ENCODE measurements around the gene ZFP64. TPM values are rescaled to one million over a fixed set of nuclear protein-coding genes. Genes with fewer than 3 reads are reported as not detected.

Gene ZFP64
- total and polyA plus RNA-seq, 2 of the 4 experiments (the other 2 are of a cell fraction): 14.3 to 17.1 TPM

DNA sequence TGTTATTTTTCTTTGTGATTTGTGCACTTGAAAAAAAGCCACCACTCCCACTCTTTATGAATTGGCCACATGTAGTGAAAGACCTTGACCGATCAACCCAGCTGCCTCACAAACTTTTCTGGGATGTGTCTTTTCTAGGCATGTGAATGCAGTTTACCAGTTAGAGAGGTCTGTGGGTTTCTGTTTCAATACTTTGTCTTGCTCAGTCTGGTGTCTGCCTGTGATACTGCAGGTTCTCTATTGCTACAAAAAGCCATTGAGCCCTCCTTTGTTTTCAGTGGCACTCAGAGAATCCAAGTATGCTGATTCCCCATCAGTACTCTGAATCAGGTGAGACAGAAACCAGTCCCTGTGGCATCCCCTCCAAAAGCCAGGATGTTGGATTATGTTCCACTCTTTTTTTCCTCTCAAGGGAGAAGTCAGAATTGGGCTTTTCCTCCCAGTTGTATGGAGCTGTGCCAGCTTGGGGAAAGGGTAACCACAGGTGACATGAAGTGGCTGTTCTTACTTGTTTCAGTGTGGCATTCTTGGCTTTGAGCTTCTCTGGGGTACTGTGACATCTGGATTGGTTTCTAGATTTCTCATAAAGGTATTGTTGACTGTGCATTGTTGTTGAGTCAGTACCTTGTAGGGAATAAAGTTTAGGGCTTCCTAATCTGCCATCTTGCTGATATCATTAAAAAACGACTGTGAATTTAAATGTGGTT lies 26.3 kb upstream of the ZFP64 start:
- H3K4me3 ChIP-seq (ENCODE audit: insufficient read depth, low read depth, low read length): no peak overlapping the region
- no peak for ATAC-seq (ENCODE audit: low read depth)
- no peak overlapping the region for H4K8ac ChIP-seq (ENCODE audit: low read depth in 2 of 2, low read length in 2 of 2)
- H4K5ac ChIP-seq (ENCODE audit: low read depth, low read length): no peak overlapping the region
- no peak overlapping the region for H3K27ac ChIP-seq (ENCODE audit: insufficient read depth, low read length)
- no peaks in the 10 kb centered on the region for H4K20me1 ChIP-seq (ENCODE audit: insufficient read depth, low read length)
- no peak overlapping the region for H2AK9ac ChIP-seq (replicated peaks; ENCODE audit: low read depth, low read length, poor library complexity)
- H3K79me1 ChIP-seq (ENCODE audit: low read depth in 1 of 2, low read length in 2 of 2): no peaks in the 10 kb centered on the region
- H3K9me3 ChIP-seq (ENCODE audit: control insufficient read depth, insufficient read depth, low read length): no peaks in the 10 kb centered on the region
- H2AK5ac ChIP-seq (ENCODE audit: low read depth, low read length): no peak overlapping the region
- CTCF ChIA-PET: interaction anchor here (1.2 kb wide), 1 partner anchor 12 kb away, joined by 3 read pairs; no protein-coding TSS in a partner anchor
- H3K36me3 ChIP-seq (ENCODE audit: control insufficient read depth, insufficient read depth, low read length): no peaks in the 10 kb centered on the region
- H3K4me2 ChIP-seq (ENCODE audit: low read depth, low read length): no peak overlapping the region
- H3K14ac ChIP-seq (replicated peaks; ENCODE audit: low read depth, low read length): no peak overlapping the region
- no peaks in the 10 kb centered on the region for H3K9me1 ChIP-seq (ENCODE audit: insufficient read depth, low read length)
- no peak for DNase-seq
- H3K4me1 ChIP-seq (ENCODE audit: control insufficient read depth, insufficient read depth, low read length): no peaks in the 10 kb centered on the region
- H3K23ac ChIP-seq (ENCODE audit: low read depth, low read length): no peak overlapping the region
- POLR2A ChIA-PET (ENCODE audit: unreplicated experiment): no interaction called here
- H2AFZ ChIP-seq (replicated peaks; ENCODE audit: low read length, poor library complexity): no peak overlapping the region
- H4K91ac ChIP-seq (ENCODE audit: insufficient read depth, low read depth, low read length): no peak overlapping the region
- no peaks in the 10 kb centered on the region; the same call in 1 of the 2 replicates for H3K27me3 ChIP-seq (ENCODE audit: control insufficient read depth, insufficient read depth, low read length)
- no peak overlapping the region for H2BK20ac ChIP-seq (ENCODE audit: low read depth, low read length)
- TF ChIP-seq RFX5 (IDR thresholded peaks at IDR 0.05; ENCODE audit: low read depth, low read length) (no peak), CTCF (conservative IDR thresholded peaks at IDR 0.05; ENCODE audit: low read depth, low read length) (no peak), BHLHE40 (IDR thresholded peaks at IDR 0.05; ENCODE audit: low read depth, low read length) (no peak), POLR2A (IDR thresholded peaks at IDR 0.05; ENCODE audit: low read depth, low read length) (no peak), MAFK (IDR thresholded peaks at IDR 0.05; ENCODE audit: low read depth, low read length) (no peak), RCOR1 (IDR thresholded peaks at IDR 0.05; ENCODE audit: insufficient replicate concordance, low read length) (no peak)
- BruUV-seq (replicated peaks): no TSS peak
- H3K18ac ChIP-seq (ENCODE audit: low read depth, low read length): no peak overlapping the region
- H3K9ac ChIP-seq (ENCODE audit: low read depth, low read length): no peak overlapping the region
- H2BK120ac ChIP-seq (ENCODE audit: low read depth, low read length): no peak overlapping the region
- no peak overlapping the region for H3K4ac ChIP-seq (ENCODE audit: low read depth, low read length)
- intact Hi-C loops (cut with micrococcal nuclease) (no loop called here), dilution Hi-C loops (cut with HindIII; ENCODE audit: low sequenced_read_pairs, unreplicated experiment) (no loop called here), in situ Hi-C loops (cut with MboI; ENCODE audit: low sequenced_read_pairs) (no loop called here)
- H2BK5ac ChIP-seq (ENCODE audit: low read depth, low read length, poor library complexity, severe bottlenecking): no peak overlapping the region
- H3K56ac ChIP-seq (ENCODE audit: extremely low read depth, insufficient read depth, low read length): no peak overlapping the region
- WGBS, 2 experiments (ENCODE audit: extremely low coverage in 2 of 2, insufficient read length in 1 of 2): no CpG with 5 or more reads among the region's 2 CpGs
- H2BK15ac ChIP-seq (ENCODE audit: low read depth, low read length): no peak overlapping the region

Data from IMR-90 (cell line).